Activated T-helper 17 cell treated with anti-CD3 and anti-CD28 coated beads, Interleukin-2, amount 50 U/mL, for 72 hours (primary cell): ENCODE results near the gene SHISA8. TPM values are rescaled to one million over a fixed set of nuclear protein-coding genes. Genes with fewer than 3 reads are reported as not detected.

Experiments
- ATAC-seq: fragments of 150-1000 bp; cut with Tn5 transposase; replicated peaks from 2 replicates; pipeline ENCODE4 v1.10.0; 2021; ENCODE audit warnings: mild to moderate bottlenecking, moderate library complexity
- H3K27ac Mint-ChIP-seq: one replicate; pipeline ENCODE4 v1.8.0; 2022; ENCODE audit warnings: mixed read lengths
- H3K27me3 Mint-ChIP-seq: one replicate; pipeline ENCODE4 v1.8.0; 2022; ENCODE audit warnings: mixed read lengths
- H3K36me3 Mint-ChIP-seq: one replicate; pipeline ENCODE4 v1.8.0; 2022; ENCODE audit warnings: low read depth, mild to moderate bottlenecking, mixed read lengths
- H3K4me1 Mint-ChIP-seq: one replicate; pipeline ENCODE4 v1.8.0; 2022; ENCODE audit warnings: mixed read lengths
- H3K4me3 Mint-ChIP-seq: one replicate; pipeline ENCODE4 v1.8.0; 2022; ENCODE audit warnings: mild to moderate bottlenecking, mixed read lengths
- H3K9me3 Mint-ChIP-seq: one replicate; pipeline ENCODE4 v1.8.0; 2022; ENCODE audit warnings: mixed read lengths
- total RNA-seq, 2 donors: library from RNA; stranded (reverse); gene quantifications; one replicate each; pipeline ENCODE4 v1.2.3, GENCODE V29; 2022

The SHISA8 gene
- total RNA-seq, 2 donors from 2014 or later = 2.8 TPM; not detected in 1

GRCh38 chr22:41923595-41924276, 8.9 kb upstream of the SHISA8 start:
- peaks cover 5% of the 10 kb centered on the region for H3K36me3 Mint-ChIP-seq
- H3K4me1 Mint-ChIP-seq = no peaks in the 10 kb centered on the region
- no peak overlapping the region for H3K4me3 Mint-ChIP-seq
- no peak overlapping the region for H3K27ac Mint-ChIP-seq
- no peaks in the 10 kb centered on the region for H3K9me3 Mint-ChIP-seq
- no peak for ATAC-seq
- H3K27me3 Mint-ChIP-seq = no peaks in the 10 kb centered on the region

GRCh38 chr22:41922940-41923594, 8.2 kb upstream of the SHISA8 start:
- no peaks in the 10 kb centered on the region for H3K4me1 Mint-ChIP-seq
- ATAC-seq = no peak
- H3K9me3 Mint-ChIP-seq = no peaks in the 10 kb centered on the region
- H3K36me3 Mint-ChIP-seq = peaks cover 5% of the 10 kb centered on the region
- no peak overlapping the region for H3K27ac Mint-ChIP-seq
- H3K27me3 Mint-ChIP-seq = no peaks in the 10 kb centered on the region
- H3K4me3 Mint-ChIP-seq = no peak overlapping the region

GRCh38 chr22:41922328-41922727, 7.5 kb upstream of the SHISA8 start:
- H3K27me3 Mint-ChIP-seq = no peaks in the 10 kb centered on the region

GRCh38 chr22:41920271-41920976, 5.5 kb upstream of the SHISA8 start:
- peak overlapping the region; percentile 42 for H3K4me3 Mint-ChIP-seq
- H3K36me3 Mint-ChIP-seq = peaks cover 5% of the 10 kb centered on the region
- H3K9me3 Mint-ChIP-seq = no peaks in the 10 kb centered on the region
- H3K4me1 Mint-ChIP-seq = no peaks in the 10 kb centered on the region
- H3K27ac Mint-ChIP-seq = no peak overlapping the region
- ATAC-seq = no peak
- peaks cover 6% of the 10 kb centered on the region for H3K27me3 Mint-ChIP-seq

More at GRCh38 chr22:41922328-41922727, 7.5 kb upstream of the SHISA8 start:
- ATAC-seq = no peak
- H3K9me3 Mint-ChIP-seq = no peaks in the 10 kb centered on the region
- H3K4me1 Mint-ChIP-seq = no peaks in the 10 kb centered on the region
- no peak overlapping the region for H3K4me3 Mint-ChIP-seq
- H3K36me3 Mint-ChIP-seq = peaks cover 5% of the 10 kb centered on the region
- H3K27ac Mint-ChIP-seq = no peak overlapping the region

- peak overlapping the region; percentile 46 for H3K27ac Mint-ChIP-seq
- peaks cover 6% of the 10 kb centered on the region for H3K27me3 Mint-ChIP-seq
- H3K36me3 Mint-ChIP-seq = no peaks in the 10 kb centered on the region
- peak overlapping the region; percentile 76 for H3K4me3 Mint-ChIP-seq
- H3K9me3 Mint-ChIP-seq = no peaks in the 10 kb centered on the region
- ATAC-seq = peak; percentile 70
- H3K4me1 Mint-ChIP-seq = no peaks in the 10 kb centered on the region
These were observed 4.7 kb upstream of the SHISA8 start for GRCh38 chr22:41919357-41920224.

GRCh38 chr22:41917903-41918791, 3.3 kb upstream of the SHISA8 start:
- Mint-ChIP-seq H3K4me1 (no peaks in the 10 kb centered on the region), H3K27ac (no peak overlapping the region), H3K36me3 (peaks cover 3% of the 10 kb centered on the region), H3K27me3 (peaks cover 9% of the 10 kb centered on the region), H3K9me3 (no peaks in the 10 kb centered on the region), H3K4me3 (peak overlapping the region; percentile 76)
- ATAC-seq = no peak

- Mint-ChIP-seq H3K4me3 (no peak overlapping the region), H3K36me3 (peaks cover 10% of the 10 kb centered on the region), H3K9me3 (no peaks in the 10 kb centered on the region), H3K4me1 (no peaks in the 10 kb centered on the region), H3K27me3 (peaks cover 16% of the 10 kb centered on the region), H3K27ac (no peak overlapping the region)
- no peak for ATAC-seq
These were observed 2.6 kb upstream of the SHISA8 start for GRCh38 chr22:41917375-41917902.

- Mint-ChIP-seq H3K36me3 (peaks cover 11% of the 10 kb centered on the region), H3K4me1 (no peaks in the 10 kb centered on the region), H3K4me3 (no peak overlapping the region), H3K9me3 (no peaks in the 10 kb centered on the region), H3K27ac (no peak overlapping the region), H3K27me3 (peaks cover 19% of the 10 kb centered on the region)
- ATAC-seq = no peak
These were observed 2.0 kb upstream of the SHISA8 start for GRCh38 chr22:41916745-41917358.

GRCh38 chr22:41915786-41916493, 1.1 kb upstream of the SHISA8 start:
- H3K4me1 Mint-ChIP-seq = no peaks in the 10 kb centered on the region
- H3K27me3 Mint-ChIP-seq = peaks cover 24% of the 10 kb centered on the region
- H3K4me3 Mint-ChIP-seq = peak overlapping the region; percentile 42
- ATAC-seq = no peak
- H3K36me3 Mint-ChIP-seq = peaks cover 17% of the 10 kb centered on the region
- H3K27ac Mint-ChIP-seq = no peak overlapping the region
- H3K9me3 Mint-ChIP-seq = no peaks in the 10 kb centered on the region

GRCh38 chr22:41914611-41915034, 251 bp downstream of the SHISA8 start:
- Mint-ChIP-seq H3K27ac (no peak overlapping the region), H3K9me3 (no peaks in the 10 kb centered on the region), H3K4me1 (no peaks in the 10 kb centered on the region), H3K36me3 (peaks cover 17% of the 10 kb centered on the region), H3K4me3 (no peak overlapping the region), H3K27me3 (peaks cover 24% of the 10 kb centered on the region)
- peak; percentile 13 for ATAC-seq

GRCh38 chr22:41913842-41914534, 886 bp downstream of the SHISA8 start:
- ATAC-seq = no peak
- H3K27me3 Mint-ChIP-seq = peaks cover 27% of the 10 kb centered on the region
- peak overlapping the region; percentile 50 for H3K4me3 Mint-ChIP-seq
- no peak overlapping the region for H3K27ac Mint-ChIP-seq
- peaks cover 17% of the 10 kb centered on the region for H3K36me3 Mint-ChIP-seq
- H3K4me1 Mint-ChIP-seq = peaks cover 5% of the 10 kb centered on the region
- H3K9me3 Mint-ChIP-seq = no peaks in the 10 kb centered on the region
